CD4-positive, alpha-beta memory T cell (primary cell): ENCODE data around the gene NDUFV3. TPM values are rescaled to one million over a fixed set of nuclear protein-coding genes. Genes with fewer than 3 reads are reported as not detected.
A peak's percentile ranks its signal among the peaks of the same experiment; 100 is the strongest.

Source experiments
- CTCF ChIA-PET: fragments of 350-600 bp; sonication (Branson Sonifier 250); formaldehyde crosslinking; loops from one replicate; lab custom pipeline; 2021; ENCODE audit warnings: inconsistent platforms; ENCODE audit not compliant: partially characterized antibody; lab: Charles Lee
- POLR2A ChIA-PET: fragments of 350-600 bp; sonication (Branson Sonifier 250); formaldehyde crosslinking; loops from one replicate; lab custom pipeline; 2021; ENCODE audit not compliant: partially characterized antibody; lab: Charles Lee
- DNase-seq, 5 donors: peaks; one replicate each; pipeline versions ENCODE4 v3.0.0 to v3.0.0-alpha.2; 2020 to 2022; ENCODE audit warnings: mixed read lengths in 1 of 5
- H3K27ac ChIP-seq: one replicate; pipeline ENCODE4 v1.7.0; 2013; ENCODE audit warnings: low read depth, low read length
- H3K27me3 ChIP-seq: 2 replicates; pipeline ENCODE4 v1.7.0; 2013; ENCODE audit warnings: mild to moderate bottlenecking, low read length, moderate library complexity; ENCODE audit not compliant: insufficient read depth
- H3K36me3 ChIP-seq: 2 replicates; pipeline ENCODE4 v1.7.0; 2013; ENCODE audit warnings: mild to moderate bottlenecking, low read length, moderate library complexity; ENCODE audit not compliant: insufficient read depth
- H3K4me1 ChIP-seq: 2 replicates; pipeline ENCODE4 v1.7.0; 2013; ENCODE audit warnings: mild to moderate bottlenecking, low read length, moderate library complexity; ENCODE audit not compliant: insufficient read depth
- H3K4me3 ChIP-seq, 2 donors: one replicate each; pipeline ENCODE4 v1.7.0; 2013; ENCODE audit warnings: low read length in 2 of 2, mild to moderate bottlenecking in 1 of 2
- H3K9me3 ChIP-seq, 2 donors: one replicate each; pipeline ENCODE4 v1.7.0; 2013; ENCODE audit warnings: low read length in 2 of 2, control low read depth in 1 of 2; ENCODE audit not compliant: control insufficient read depth in 1 of 2
- H3K27ac Mint-ChIP-seq, 7 donors: one replicate each; pipeline ENCODE4 v1.8.0; 2020 to 2021; ENCODE audit warnings: mixed read lengths in 7 of 7, mild to moderate bottlenecking in 6 of 7, inconsistent platforms in 3 of 7, moderate library complexity in 3 of 7
- H3K27me3 Mint-ChIP-seq, 2 donors: one replicate each; pipeline ENCODE4 v1.8.0; 2020 to 2021; ENCODE audit warnings: mixed read lengths in 2 of 2
- H3K36me3 Mint-ChIP-seq, 2 donors: one replicate each; pipeline ENCODE4 v1.8.0; 2020 to 2021; ENCODE audit warnings: mixed read lengths in 2 of 2, inconsistent platforms in 1 of 2, mild to moderate bottlenecking in 1 of 2
- H3K4me1 Mint-ChIP-seq, 4 donors: one replicate each; pipeline ENCODE4 v1.8.0; 2020 to 2021; ENCODE audit warnings: mixed read lengths in 4 of 4, mild to moderate bottlenecking in 1 of 4
- H3K4me3 Mint-ChIP-seq, 8 donors: one replicate each; pipeline ENCODE4 v1.8.0; 2020 to 2021; ENCODE audit warnings: mixed read lengths in 8 of 8, mild to moderate bottlenecking in 7 of 8, moderate library complexity in 6 of 8, inconsistent platforms in 3 of 8
- H3K9me3 Mint-ChIP-seq, 8 donors: one replicate each; pipeline ENCODE4 v1.8.0; 2020 to 2021; ENCODE audit warnings: mixed read lengths in 8 of 8, mild to moderate bottlenecking in 5 of 8, inconsistent platforms in 3 of 8, moderate library complexity in 1 of 8
- intact Hi-C: fragments of 100-400 bp; cut with micrococcal nuclease; formaldehyde crosslinking; loops from one replicate; pipeline ENCODE4 v1.15.1; 2023
- polyA plus RNA-seq, 2 donors: library from polyadenylated mRNA; unstranded; fragments of 300-500 nt; fragmentation: Illumina TruSeq; gene quantifications; one replicate each; pipeline ENCODE4 v1.2.3, GENCODE V29; 2021
- total RNA-seq, 2 experiments: library from RNA; stranded (reverse); gene quantifications; one replicate each; pipeline ENCODE4 v1.2.3, GENCODE V29; 2021

Gene NDUFV3
- total and polyA plus RNA-seq, 4 experiments from 2014 or later, result 9.1 to 33.2 (median 25.8) TPM

DNA sequence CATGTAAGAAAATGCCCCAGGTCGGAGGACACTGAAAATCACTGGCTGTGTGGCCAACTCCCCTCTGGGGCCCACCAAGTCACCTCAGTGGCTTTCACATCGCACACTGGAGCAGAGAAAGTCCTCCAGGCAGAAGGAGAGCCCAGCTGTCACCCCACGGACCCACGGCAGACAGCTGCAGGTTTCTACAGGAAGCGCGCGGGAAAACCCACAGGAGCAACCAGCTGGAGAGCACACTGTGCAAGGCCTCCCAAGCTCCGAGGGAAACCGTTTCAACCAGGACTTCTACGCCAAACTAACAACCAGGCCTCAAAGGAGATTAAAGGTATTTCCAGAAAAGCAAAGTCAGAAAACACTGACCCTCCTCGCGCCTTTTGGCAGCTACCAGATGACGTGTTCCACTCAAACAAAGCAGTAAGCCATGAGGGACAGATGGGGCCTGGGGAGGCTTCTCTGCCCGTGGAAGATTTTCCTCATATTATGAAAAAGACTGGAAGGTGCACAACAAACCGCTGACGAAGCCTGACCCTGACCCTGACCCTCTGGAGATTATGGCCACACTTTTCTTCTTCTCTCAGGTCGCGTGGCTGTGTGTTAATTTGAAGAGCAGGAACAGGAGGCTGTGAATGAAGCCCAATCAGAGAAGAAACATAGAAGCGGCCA, 34.8 kb upstream of the NDUFV3 start:
- DNase-seq, result no peak
- Histone ChIP-seq H3K27ac (no peak overlapping the region), H3K4me1 (no peaks in the 10 kb centered on the region), H3K27me3 (no peaks in the 10 kb centered on the region), H3K36me3 (peaks cover 75% of the 10 kb centered on the region), H3K4me3 (no peak overlapping the region), H3K9me3 (no peaks in the 10 kb centered on the region)
- ChIA-PET POLR2A (no interaction called here), CTCF (no interaction called here)
- intact Hi-C loops, result no loop called here
- Mint-ChIP-seq H3K36me3 (peaks cover 36 to 69% of the 10 kb centered on the region in 2 donors), H3K4me3 (no peak overlapping the region), H3K4me1 (peaks cover 0 to 9% (median 3%) of the 10 kb centered on the region in 4 donors), H3K27ac (no peak overlapping the region), H3K9me3 (no peaks in the 10 kb centered on the region), H3K27me3 (no peaks in the 10 kb centered on the region)

DNA sequence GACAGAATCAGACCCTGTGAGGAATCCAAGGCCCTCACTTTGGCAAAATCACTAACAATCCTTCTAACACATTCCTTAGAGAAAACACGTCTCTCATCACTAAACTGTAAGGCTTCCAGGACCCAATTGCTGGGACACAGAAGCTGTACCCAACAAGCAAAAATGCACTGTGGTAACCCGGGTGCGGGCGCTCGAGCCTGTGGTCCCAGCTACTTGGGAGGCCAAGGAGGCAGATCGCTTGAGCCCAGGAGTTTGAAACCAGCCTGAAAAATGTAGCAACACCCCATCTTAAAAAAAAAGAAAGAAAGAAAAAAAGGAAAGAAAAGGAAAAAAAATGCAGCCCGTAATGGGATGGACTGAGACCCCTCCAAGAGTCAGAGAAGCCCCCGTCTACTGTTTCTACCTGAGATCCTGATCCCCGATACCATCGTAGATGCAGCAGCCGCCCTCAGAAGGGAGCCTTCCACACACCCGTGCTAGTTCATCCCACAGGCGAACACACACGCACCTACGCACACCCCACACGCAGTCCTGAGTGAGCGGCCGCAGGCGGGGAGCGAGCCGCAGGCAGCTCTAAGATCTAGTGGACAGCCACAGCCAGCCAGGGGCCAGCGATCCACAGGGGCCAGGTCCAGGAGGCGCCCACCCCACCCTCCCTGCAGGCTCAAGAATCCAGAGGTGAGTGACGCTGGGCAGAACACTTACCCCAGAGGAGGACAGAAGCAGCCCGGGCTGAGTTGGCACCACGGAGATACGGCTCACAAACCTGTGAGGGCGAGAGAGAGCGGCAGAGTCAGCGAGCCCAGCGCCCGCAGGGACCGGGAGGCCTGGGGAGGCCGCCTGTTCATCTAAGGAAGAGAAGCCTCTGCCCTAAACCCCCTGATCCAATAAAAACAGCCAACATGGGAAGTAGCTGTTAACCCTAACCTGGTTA, 33.9 kb upstream of the NDUFV3 start:
- Histone ChIP-seq H3K27ac (no peak overlapping the region), H3K4me3 (no peak overlapping the region), H3K4me1 (no peaks in the 10 kb centered on the region), H3K27me3 (no peaks in the 10 kb centered on the region), H3K36me3 (peaks cover 69% of the 10 kb centered on the region), H3K9me3 (no peaks in the 10 kb centered on the region)
- ChIA-PET POLR2A (no interaction called here), CTCF (no interaction called here)
- intact Hi-C loops, result no loop called here
- no peaks in the 10 kb centered on the region for H3K9me3 Mint-ChIP-seq
- no peaks in the 10 kb centered on the region for H3K27me3 Mint-ChIP-seq
- peaks cover 0 to 9% (median 3%) of the 10 kb centered on the region in 4 donors for H3K4me1 Mint-ChIP-seq
- no peak overlapping the region for H3K4me3 Mint-ChIP-seq
- peak overlapping the region in 1 of 7 donors; percentile 7 for H3K27ac Mint-ChIP-seq
- DNase-seq, result no peak
- H3K36me3 Mint-ChIP-seq, result peaks cover 39 to 69% of the 10 kb centered on the region in 2 donors

DNA sequence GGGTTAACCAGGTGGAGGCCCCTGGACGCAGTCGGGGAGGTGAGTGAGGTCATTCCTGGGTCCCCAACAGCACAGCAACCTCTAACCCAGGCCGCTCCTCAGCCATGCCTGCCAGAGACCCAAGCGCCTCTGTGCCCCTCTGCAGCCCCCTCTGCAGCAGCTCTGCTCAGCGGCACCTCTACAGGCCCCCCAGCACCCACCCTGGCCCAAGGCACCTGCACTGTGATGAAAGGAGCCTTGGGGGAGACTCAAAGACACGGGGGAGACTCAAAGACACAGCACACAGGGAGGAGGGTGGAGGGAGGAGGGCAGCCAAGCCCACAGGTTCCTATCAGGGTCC, 33.2 kb upstream of the NDUFV3 start:
- POLR2A ChIA-PET, result no interaction called here
- intact Hi-C loops, result no loop called here
- Histone ChIP-seq H3K27me3 (no peaks in the 10 kb centered on the region), H3K4me3 (no peak overlapping the region), H3K4me1 (no peaks in the 10 kb centered on the region), H3K9me3 (no peaks in the 10 kb centered on the region), H3K36me3 (peaks cover 66% of the 10 kb centered on the region), H3K27ac (no peak overlapping the region)
- CTCF ChIA-PET, result no interaction called here
- H3K27me3 Mint-ChIP-seq, result no peaks in the 10 kb centered on the region
- H3K4me3 Mint-ChIP-seq, result no peak overlapping the region
- no peak for DNase-seq
- no peaks in the 10 kb centered on the region for H3K9me3 Mint-ChIP-seq
- peaks cover 39 to 68% of the 10 kb centered on the region in 2 donors for H3K36me3 Mint-ChIP-seq
- no peak overlapping the region for H3K27ac Mint-ChIP-seq
- H3K4me1 Mint-ChIP-seq, result peaks cover 3 to 14% (median 6%) of the 10 kb centered on the region in 4 donors

DNA sequence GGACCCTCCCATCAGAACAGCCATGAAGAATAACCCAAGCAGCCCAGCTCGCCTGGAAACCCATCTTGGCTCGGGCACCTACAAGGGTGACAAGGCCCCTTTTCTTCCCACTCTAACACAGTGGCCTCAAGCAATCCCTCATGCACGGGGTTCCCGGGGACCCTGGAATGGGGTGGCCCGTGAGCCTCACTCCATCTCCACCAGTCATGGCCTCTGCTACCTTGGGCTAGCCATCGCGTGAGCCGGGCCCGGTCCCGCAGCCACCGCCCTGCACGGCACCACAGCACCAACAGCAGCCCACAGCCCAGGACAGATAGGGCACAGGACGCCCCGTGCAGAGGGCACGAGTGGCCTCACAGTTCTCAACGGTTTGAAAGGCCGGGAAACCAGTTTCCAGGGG, 32.8 kb upstream of the NDUFV3 start:
- Histone ChIP-seq H3K27me3 (no peaks in the 10 kb centered on the region), H3K36me3 (peaks cover 62% of the 10 kb centered on the region), H3K27ac (no peak overlapping the region), H3K9me3 (no peaks in the 10 kb centered on the region), H3K4me1 (no peaks in the 10 kb centered on the region), H3K4me3 (no peak overlapping the region)
- CTCF ChIA-PET, result no interaction called here
- Mint-ChIP-seq H3K27me3 (no peaks in the 10 kb centered on the region), H3K27ac (no peak overlapping the region), H3K4me3 (no peak overlapping the region), H3K9me3 (no peaks in the 10 kb centered on the region), H3K36me3 (peaks cover 39 to 68% of the 10 kb centered on the region in 2 donors), H3K4me1 (peaks cover 3 to 17% (median 6%) of the 10 kb centered on the region in 4 donors)
- DNase-seq, result no peak
- intact Hi-C loops, result no loop called here
- POLR2A ChIA-PET, result no interaction called here

GRCh38 chr21:42861311-42861847, 31.7 kb upstream of the NDUFV3 start:
- Mint-ChIP-seq H3K27me3 (no peaks in the 10 kb centered on the region), H3K9me3 (no peaks in the 10 kb centered on the region), H3K36me3 (peaks cover 33 to 66% of the 10 kb centered on the region in 2 donors), H3K4me3 (no peak overlapping the region), H3K27ac (no peak overlapping the region), H3K4me1 (peaks cover 3 to 21% (median 8%) of the 10 kb centered on the region in 4 donors)
- Histone ChIP-seq H3K9me3 (no peaks in the 10 kb centered on the region), H3K4me1 (no peaks in the 10 kb centered on the region), H3K4me3 (no peak overlapping the region), H3K36me3 (peaks cover 51% of the 10 kb centered on the region), H3K27ac (no peak overlapping the region), H3K27me3 (no peaks in the 10 kb centered on the region)
- POLR2A ChIA-PET, result no interaction called here
- DNase-seq, result no peak
- CTCF ChIA-PET, result no interaction called here
- intact Hi-C loops, result no loop called here

GRCh38 chr21:42861848-42862400, 31.2 kb upstream of the NDUFV3 start:
- H3K9me3 Mint-ChIP-seq, result no peaks in the 10 kb centered on the region
- ChIA-PET POLR2A (no interaction called here), CTCF (no interaction called here)
- no peaks in the 10 kb centered on the region for H3K9me3 ChIP-seq
- peaks cover 46% of the 10 kb centered on the region for H3K36me3 ChIP-seq
- H3K4me3 ChIP-seq, result no peak overlapping the region
- no peaks in the 10 kb centered on the region for H3K27me3 Mint-ChIP-seq
- no peak overlapping the region for H3K4me3 Mint-ChIP-seq
- intact Hi-C loops, result no loop called here
- no peak for DNase-seq
- peaks cover 5 to 18% (median 10%) of the 10 kb centered on the region in 4 donors for H3K4me1 Mint-ChIP-seq
- no peak overlapping the region for H3K27ac Mint-ChIP-seq
- H3K27me3 ChIP-seq, result no peaks in the 10 kb centered on the region
- no peaks in the 10 kb centered on the region for H3K4me1 ChIP-seq
- no peak overlapping the region for H3K27ac ChIP-seq
- peaks cover 32 to 66% of the 10 kb centered on the region in 2 donors for H3K36me3 Mint-ChIP-seq
